DND-41 (cell line): ENCODE results near the gene SETD9.

ENCODE experiments used
- ATAC-seq: fragments of 200-7000 bp; cut with Tn5 transposase; 3 replicates; pipeline ENCODE4 v1.9.1; 2021; ENCODE audit warnings: low read depth; ENCODE audit not compliant: insufficient read depth
- DNase-seq: peaks from one replicate; pipeline ENCODE4 v3.0.0-alpha.2; 2020
- H2AFZ ChIP-seq: 2 replicates; pipeline ENCODE4 v1.6.0; 2012; ENCODE audit warnings: low read depth, low read length
- H3K27ac ChIP-seq: 2 replicates; pipeline ENCODE4 v1.5.1; 2012; ENCODE audit warnings: low read length, inconsistent platforms
- H3K27me3 ChIP-seq: fragments of 200-600 bp; sonication (generic); 2 replicates; pipeline ENCODE4 v1.6.0; 2012; ENCODE audit warnings: low read length, mild to moderate bottlenecking, inconsistent platforms; ENCODE audit not compliant: insufficient read depth, poor library complexity
- H3K36me3 ChIP-seq: 2 replicates; pipeline ENCODE4 v1.5.1; 2012; ENCODE audit warnings: low read length, inconsistent platforms; ENCODE audit not compliant: insufficient read depth
- H3K4me1 ChIP-seq: 2 replicates; pipeline ENCODE4 v1.5.1; 2012; ENCODE audit warnings: mild to moderate bottlenecking, low read length; ENCODE audit not compliant: insufficient read depth
- H3K4me2 ChIP-seq: 2 replicates; pipeline ENCODE4 v1.6.0; 2012; ENCODE audit warnings: mild to moderate bottlenecking, moderate library complexity, low read length, inconsistent platforms; ENCODE audit not compliant: insufficient read depth
- H3K4me3 ChIP-seq, 2 experiments: fragments of 200-600 bp in 1 of 2; shearing (Covaris generic) in 1 of 2; 2 replicates each; pipeline ENCODE4 v1.5.1; 2012 to 2016; ENCODE audit warnings: inconsistent platforms in 2 of 2, low read length in 2 of 2, mild to moderate bottlenecking in 2 of 2, low read depth in 1 of 2, moderate library complexity in 1 of 2
- H3K79me2 ChIP-seq: 2 replicates; pipeline ENCODE4 v1.6.0; 2012; ENCODE audit warnings: low read length, inconsistent platforms; ENCODE audit not compliant: insufficient read depth
- H3K9ac ChIP-seq: 2 replicates; pipeline ENCODE4 v1.6.0; 2012; ENCODE audit warnings: low read depth, mild to moderate bottlenecking, inconsistent platforms, low read length, moderate library complexity
- H3K9me3 ChIP-seq: 2 replicates; pipeline ENCODE4 v1.5.1; 2012; ENCODE audit warnings: low read length, moderate library complexity, mild to moderate bottlenecking, inconsistent platforms; ENCODE audit not compliant: insufficient read depth, severe bottlenecking
- H4K20me1 ChIP-seq: 2 replicates; pipeline ENCODE4 v1.6.0; 2012; ENCODE audit warnings: low read length; ENCODE audit not compliant: insufficient read depth
- EZH2 ChIP-seq: IDR thresholded peaks from 3 replicates; pipeline ENCODE4 v1.6.1; 2012; ENCODE audit warnings: borderline replicate concordance, low read depth, mild to moderate bottlenecking, moderate library complexity, low read length, inconsistent platforms; ENCODE audit not compliant: severe bottlenecking
- TF ChIP-seq, protein P1 (sequence below): IDR thresholded peaks from 2 replicates; pipeline ENCODE4 v1.5.1; 2012; ENCODE audit warnings: borderline replicate concordance, low read length, moderate library complexity, mild to moderate bottlenecking; ENCODE audit not compliant: poor library complexity, severe bottlenecking; ENCODE audit errors: extremely low read depth

Gene SETD9

DNA sequence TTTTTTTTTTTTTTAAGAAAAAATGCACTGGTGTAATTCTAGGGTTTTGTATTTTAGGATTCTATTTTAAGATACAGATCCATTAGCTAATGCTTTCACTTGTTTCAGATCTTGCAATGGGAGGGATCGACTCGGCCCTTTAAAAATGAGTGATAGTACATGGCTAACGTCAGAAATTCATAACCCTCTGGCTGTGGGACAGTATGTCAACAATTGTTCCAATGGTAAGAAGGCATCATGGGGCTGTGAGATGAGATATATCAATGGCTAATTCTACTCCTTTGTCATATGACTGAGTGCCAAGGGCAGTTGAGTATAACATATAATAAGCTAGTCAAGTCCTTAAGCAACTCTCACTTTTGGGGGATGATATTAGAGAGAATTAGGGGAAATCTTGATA, 4.4 kb downstream of the SETD9 start:
- TF ChIP-seq, protein P1, sequence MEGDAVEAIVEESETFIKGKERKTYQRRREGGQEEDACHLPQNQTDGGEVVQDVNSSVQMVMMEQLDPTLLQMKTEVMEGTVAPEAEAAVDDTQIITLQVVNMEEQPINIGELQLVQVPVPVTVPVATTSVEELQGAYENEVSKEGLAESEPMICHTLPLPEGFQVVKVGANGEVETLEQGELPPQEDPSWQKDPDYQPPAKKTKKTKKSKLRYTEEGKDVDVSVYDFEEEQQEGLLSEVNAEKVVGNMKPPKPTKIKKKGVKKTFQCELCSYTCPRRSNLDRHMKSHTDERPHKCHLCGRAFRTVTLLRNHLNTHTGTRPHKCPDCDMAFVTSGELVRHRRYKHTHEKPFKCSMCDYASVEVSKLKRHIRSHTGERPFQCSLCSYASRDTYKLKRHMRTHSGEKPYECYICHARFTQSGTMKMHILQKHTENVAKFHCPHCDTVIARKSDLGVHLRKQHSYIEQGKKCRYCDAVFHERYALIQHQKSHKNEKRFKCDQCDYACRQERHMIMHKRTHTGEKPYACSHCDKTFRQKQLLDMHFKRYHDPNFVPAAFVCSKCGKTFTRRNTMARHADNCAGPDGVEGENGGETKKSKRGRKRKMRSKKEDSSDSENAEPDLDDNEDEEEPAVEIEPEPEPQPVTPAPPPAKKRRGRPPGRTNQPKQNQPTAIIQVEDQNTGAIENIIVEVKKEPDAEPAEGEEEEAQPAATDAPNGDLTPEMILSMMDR = no peak
- TF ChIP-seq EZH2 = no peak

DNA sequence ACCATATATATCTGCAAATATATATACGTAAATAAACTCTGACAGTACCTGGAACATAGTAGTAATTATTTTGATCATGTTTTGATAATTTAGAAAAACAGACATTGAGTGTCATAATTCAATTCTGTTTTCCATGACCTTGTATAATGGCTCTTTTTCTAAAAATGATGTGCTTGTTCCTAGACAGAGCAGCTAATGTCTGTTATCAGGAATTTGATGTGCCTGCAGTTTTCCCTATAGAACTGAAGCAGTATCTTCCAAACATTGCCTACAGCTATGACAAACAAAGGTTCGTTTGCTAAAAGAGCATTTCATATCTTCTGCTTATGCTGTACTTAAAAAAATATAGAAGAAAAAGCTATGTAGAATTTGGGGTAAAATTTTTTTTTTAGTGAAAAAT, 5.3 kb downstream of the SETD9 start:
- H3K9ac ChIP-seq = no peak overlapping the region
- no peaks in the 10 kb centered on the region for H3K9me3 ChIP-seq
- no peak overlapping the region for H3K27ac ChIP-seq
- H3K4me3 ChIP-seq = no peak overlapping the region
- H3K27me3 ChIP-seq = no peaks in the 10 kb centered on the region
- TF ChIP-seq EZH2 = no peak
- TF ChIP-seq, protein P1 = no peak
- H4K20me1 ChIP-seq = no peaks in the 10 kb centered on the region
- DNase-seq (no peak), ATAC-seq (no peak)
- H3K36me3 ChIP-seq = no peaks in the 10 kb centered on the region
- H3K4me2 ChIP-seq = no peak overlapping the region
- H3K4me1 ChIP-seq = peaks cover 15% of the 10 kb centered on the region
- no peak overlapping the region for H2AFZ ChIP-seq
- H3K79me2 ChIP-seq = no peaks in the 10 kb centered on the region

More for the DNA sequence above, 4.4 kb downstream of the SETD9 start:
- no peak overlapping the region for H3K4me2 ChIP-seq
- no peak overlapping the region for H3K4me3 ChIP-seq
- H3K4me1 ChIP-seq = peaks cover 23% of the 10 kb centered on the region
- H3K9me3 ChIP-seq = no peaks in the 10 kb centered on the region
- no peaks in the 10 kb centered on the region for H3K79me2 ChIP-seq
- no peak overlapping the region for H3K27ac ChIP-seq
- no peaks in the 10 kb centered on the region for H3K27me3 ChIP-seq
- no peaks in the 10 kb centered on the region for H4K20me1 ChIP-seq
- DNase-seq (no peak), ATAC-seq (no peak)
- H2AFZ ChIP-seq = no peak overlapping the region
- no peaks in the 10 kb centered on the region for H3K36me3 ChIP-seq
- no peak overlapping the region for H3K9ac ChIP-seq

DNA sequence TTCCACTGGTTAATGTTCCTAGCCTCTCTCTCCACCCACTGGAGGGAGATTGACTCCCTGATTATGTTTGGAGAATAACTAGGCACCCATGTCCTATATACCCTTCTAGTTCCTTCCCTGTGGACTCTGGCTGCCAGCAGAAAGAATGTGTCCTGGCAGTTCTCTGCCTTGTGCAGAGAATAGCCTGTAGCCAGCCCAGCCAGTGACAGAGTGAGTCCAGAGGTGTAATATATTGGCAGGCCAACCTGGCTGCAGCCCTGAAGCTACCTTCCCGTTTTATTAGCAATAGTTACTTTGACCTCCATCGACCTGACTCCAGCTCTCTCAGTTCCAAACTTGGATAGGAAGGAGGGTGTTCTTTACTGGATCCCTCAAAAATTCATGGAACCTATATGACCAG, 8.1 kb downstream of the SETD9 start:
- no peaks in the 10 kb centered on the region for H3K9me3 ChIP-seq
- no peak overlapping the region for H3K9ac ChIP-seq
- no peak for DNase-seq
- no peak overlapping the region for H3K4me2 ChIP-seq
- H3K4me1 ChIP-seq = no peaks in the 10 kb centered on the region
- no peaks in the 10 kb centered on the region for H3K79me2 ChIP-seq
- H3K27ac ChIP-seq = no peak overlapping the region
- no peak overlapping the region for H3K4me3 ChIP-seq
- no peaks in the 10 kb centered on the region for H4K20me1 ChIP-seq
- no peak overlapping the region for H2AFZ ChIP-seq
- H3K27me3 ChIP-seq = no peaks in the 10 kb centered on the region
- peaks cover 20% of the 10 kb centered on the region for H3K36me3 ChIP-seq
- no peak for ATAC-seq
- TF ChIP-seq, protein P1 = no peak
- no peak for TF ChIP-seq EZH2

DNA sequence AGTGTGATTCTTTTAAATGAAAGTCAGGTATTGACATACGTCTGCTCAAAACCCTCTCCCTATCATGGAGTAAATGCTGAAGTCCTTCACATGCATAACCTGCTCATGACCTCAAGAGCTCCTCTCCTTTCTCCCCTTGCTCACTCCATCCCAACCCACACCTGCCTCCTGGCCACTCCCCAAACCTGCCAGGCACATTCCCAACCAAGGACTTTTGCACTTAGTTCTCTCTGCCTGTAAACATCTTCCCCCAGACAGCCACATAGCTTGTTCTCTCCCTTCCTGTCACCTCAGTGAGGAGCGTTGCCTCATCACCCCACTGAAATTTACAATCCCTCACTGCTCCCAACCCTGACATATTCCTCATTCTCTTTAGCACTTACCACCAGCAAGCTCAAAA, 8.7 kb downstream of the SETD9 start:
- Histone ChIP-seq H3K4me2 (no peak overlapping the region), H3K9ac (no peak overlapping the region), H3K27ac (no peak overlapping the region), H3K4me3 (no peak overlapping the region), H3K79me2 (no peaks in the 10 kb centered on the region), H3K9me3 (no peaks in the 10 kb centered on the region), H3K27me3 (no peaks in the 10 kb centered on the region), H3K4me1 (no peaks in the 10 kb centered on the region), H4K20me1 (no peaks in the 10 kb centered on the region), H3K36me3 (peaks cover 25% of the 10 kb centered on the region), H2AFZ (no peak overlapping the region)
- ATAC-seq (no peak), DNase-seq (no peak)
- TF ChIP-seq, protein P1 = no peak
- TF ChIP-seq EZH2 = no peak
